GM19023 (cell line): ENCODE data around the gene NSRP1.
A peak's percentile ranks its signal among the peaks of the same experiment; 100 is the strongest.
"Not testable (repeated sequence)": the region's sequence is repeated elsewhere in the genome, so short reads cannot be mapped to it uniquely, and the experiment has no call there.

ENCODE experiments used
- ATAC-seq: cut with Tn5 transposase; IDR thresholded peaks from one replicate; pipeline ENCODE4 v1.9.1; 2021; ENCODE audit warnings: mild to moderate bottlenecking, moderate library complexity; ENCODE audit not compliant: unreplicated experiment

Gene NSRP1, protein sequence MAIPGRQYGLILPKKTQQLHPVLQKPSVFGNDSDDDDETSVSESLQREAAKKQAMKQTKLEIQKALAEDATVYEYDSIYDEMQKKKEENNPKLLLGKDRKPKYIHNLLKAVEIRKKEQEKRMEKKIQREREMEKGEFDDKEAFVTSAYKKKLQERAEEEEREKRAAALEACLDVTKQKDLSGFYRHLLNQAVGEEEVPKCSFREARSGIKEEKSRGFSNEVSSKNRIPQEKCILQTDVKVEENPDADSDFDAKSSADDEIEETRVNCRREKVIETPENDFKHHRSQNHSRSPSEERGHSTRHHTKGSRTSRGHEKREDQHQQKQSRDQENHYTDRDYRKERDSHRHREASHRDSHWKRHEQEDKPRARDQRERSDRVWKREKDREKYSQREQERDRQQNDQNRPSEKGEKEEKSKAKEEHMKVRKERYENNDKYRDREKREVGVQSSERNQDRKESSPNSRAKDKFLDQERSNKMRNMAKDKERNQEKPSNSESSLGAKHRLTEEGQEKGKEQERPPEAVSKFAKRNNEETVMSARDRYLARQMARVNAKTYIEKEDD

DNA sequence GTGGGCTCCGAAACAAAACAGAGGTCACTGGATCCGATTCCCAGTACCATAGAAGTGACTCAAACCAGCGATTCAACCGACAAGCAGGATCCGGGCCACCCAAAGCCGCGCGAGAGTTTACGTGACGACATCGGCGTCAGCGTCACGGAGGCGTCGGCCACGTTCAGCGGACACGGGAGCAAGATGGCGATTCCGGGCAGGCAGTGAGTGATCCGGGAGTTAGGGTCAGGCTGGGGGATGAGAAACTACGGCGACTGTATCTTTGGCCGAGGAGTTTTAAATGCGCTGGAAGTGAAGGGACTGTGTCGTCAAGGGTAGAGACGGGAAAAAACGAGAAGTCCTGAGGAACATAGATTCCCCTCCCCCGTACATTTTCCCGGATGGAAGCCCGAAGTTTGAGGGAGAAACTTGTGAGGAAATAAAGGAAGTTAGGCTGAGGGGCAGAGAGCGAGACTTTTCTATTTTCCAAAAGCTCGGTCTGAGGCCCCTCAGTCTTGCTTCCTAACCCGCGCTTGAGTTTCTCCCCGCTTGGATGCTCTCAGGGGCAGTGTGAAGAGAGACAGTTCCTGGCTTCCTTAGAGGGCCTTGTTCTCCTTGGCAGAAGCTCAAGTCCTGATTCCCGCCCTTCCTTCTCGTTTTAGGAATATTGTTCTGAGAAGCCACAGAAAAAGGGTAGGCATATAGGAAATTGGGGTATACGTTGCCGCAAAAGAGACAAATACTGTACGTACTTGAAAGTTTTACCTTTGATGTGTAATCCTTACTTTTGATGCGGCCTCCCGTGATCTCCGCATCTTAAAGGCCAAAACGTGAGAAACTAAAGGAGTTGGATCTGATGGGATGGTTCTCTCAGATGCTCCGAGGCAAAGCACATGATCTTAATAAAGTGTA lies at the start of gene NSRP1:
TSS of gene NSRP1 (plus strand) at position 156 of the 891 bp plus-strand sequence. CDS start at position 184, 28 bp downstream.
- peak; percentile 82 for ATAC-seq

DNA sequence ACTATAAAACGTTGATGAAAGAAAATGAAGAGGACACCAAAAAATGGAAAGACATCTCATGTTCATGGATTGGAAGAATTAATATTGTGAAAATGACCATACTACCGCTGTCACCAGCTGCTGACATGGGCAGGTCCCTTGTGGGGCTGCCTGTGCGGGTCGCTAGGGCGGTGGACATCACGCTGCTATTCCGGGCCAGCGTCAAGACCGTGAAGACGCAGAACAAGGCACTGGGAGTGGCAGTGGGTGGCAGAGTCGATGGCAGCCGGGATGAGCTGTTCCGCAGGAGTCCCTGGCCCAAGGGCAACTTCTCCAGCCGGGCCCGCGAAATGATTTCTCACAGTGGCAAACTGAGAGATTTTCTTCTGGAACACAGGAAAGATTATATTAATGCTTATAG lies 48.2 kb upstream of the NSRP1 start:
- no peak for ATAC-seq

DNA sequence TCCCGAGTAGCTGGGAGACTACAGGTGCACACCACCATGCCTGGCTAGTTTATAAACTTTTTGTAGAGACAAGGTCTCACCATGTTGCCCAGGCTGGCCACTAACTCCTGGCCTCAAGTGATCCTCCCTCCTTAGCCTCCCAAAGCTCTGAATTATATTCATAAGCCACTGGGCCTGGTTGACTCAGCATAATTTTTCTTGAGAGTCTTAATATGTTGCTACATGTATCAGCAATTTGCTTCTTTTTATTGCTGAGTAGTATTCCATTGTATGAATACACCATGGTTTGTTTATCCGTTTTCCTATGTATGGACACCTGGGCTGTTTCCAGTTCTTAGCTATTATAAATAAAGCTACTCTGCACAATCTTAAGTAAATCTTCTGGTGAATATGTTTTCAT lies 42.4 kb upstream of the NSRP1 start:
- ATAC-seq = no peak

DNA sequence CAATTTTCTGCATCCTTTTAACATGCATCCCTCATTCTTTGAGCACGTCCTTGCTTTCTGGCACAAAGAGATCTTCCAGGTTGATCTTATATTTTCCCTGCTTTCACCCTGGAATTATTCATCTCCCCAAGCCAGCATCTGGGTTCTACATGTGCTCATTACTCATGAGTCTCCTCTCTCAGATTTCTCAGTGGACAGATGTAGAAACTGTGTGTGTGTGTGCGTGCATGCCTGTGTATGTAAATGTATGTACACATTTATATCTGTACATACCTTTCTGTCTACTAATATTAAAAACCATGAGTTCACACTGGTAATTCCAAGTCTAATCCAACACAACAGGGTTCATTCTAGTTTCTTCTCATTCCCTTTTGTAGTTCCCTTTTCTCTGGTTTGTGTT lies 41.9 kb upstream of the NSRP1 start:
- ATAC-seq = no peak

DNA sequence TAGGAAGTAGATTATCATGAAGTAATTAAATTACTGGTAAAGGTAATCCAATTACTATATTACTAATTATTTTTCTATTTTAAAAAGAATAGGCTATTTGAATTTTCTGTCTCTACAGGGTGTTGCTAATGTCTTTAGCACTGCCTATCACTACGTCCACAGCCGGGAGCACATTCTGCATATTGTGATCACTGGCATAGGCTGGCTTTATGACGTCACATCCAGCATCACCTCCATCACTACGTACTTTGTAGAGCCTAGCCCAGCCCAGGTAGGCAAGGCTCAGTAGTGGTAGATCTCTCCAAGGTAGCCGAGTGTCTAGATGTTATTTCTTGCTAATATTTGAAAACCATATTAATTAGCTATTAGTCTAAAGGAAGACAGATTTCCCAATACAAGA lies 33.8 kb upstream of the NSRP1 start:
- ATAC-seq = no peak

DNA sequence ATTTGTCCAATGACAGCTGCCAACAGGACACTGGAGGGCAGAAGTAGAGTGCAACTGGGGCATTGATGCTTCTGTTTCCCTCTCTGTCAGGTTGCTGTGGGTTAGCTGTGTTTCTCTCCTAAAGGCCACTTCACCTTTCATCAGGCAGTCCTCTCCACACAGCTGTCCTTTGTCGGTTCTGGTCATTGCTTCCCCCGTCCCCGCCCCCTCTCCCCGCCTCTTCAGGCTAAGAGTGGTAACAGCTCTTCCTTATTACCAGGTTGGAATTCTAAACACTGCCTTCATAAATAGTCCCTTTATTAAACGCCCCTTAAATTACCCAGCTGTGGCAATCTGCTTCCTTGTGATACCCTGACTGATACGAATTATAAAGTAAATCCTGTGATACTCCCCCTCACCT lies 31.8 kb upstream of the NSRP1 start:
- no peak for ATAC-seq

DNA sequence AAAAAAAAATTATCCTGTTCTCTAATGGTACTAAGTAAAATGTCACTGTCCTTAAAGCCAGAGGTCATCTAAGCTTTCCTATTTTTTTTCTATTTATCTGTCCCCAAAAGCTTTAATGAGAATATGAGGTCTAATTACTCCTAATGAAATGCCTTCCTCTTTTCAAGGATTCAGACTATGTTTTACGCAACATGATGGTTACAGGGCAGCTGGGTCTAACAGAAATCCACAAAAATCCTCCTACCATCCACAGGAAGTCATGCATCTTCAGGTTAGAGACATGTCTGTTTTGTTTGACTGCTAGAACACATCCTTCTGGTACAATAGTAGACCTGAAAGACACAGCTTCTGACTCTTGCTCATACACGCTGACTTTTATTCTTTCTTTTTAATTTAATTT lies 29.7 kb upstream of the NSRP1 start:
- no peak for ATAC-seq

DNA sequence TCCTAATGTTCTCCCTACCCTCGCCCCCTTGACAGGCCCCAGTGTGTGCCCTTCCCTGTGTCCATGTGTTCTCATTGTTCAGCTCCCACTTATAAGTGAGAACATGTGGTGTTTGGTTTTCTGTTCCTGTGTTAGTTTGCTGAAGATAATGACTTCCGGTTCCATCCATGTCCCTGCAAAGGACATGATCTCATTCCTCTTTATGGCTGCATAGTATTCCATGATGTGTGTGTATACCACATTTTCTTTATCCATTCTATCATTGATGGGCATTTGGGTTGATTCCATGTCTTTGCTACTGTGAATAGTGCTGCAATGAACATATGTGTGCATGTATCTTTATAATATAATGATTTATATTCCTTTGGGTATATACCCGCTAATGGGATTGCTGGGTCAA lies 29.2 kb upstream of the NSRP1 start:
- ATAC-seq = not testable (repeated sequence)

DNA sequence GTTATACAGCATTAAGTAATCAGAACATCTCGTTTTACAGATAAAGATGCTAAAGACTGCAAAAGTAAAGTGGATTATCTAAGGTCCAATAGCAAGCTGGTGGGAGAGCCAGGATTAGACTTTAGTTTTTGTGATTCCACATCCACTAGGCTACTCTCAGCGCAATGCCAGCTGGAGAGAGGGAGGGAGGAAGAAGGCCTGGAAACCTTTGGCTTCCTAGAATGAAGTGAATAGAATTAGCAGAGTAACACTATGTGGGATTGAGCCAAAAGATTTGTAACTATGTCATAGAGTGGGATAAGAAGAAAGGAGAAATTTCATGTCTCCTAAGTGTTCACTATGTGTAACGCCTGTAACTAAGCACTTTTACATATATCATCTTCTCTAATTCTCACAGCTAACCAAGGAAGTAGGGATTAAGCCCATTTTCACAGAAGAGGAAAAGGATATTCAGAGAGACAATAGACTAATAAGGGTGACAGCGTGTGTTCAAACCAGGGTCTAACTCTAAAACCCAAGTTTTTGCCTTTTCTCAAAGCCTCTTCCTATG lies 25.4 kb upstream of the NSRP1 start:
- ATAC-seq = no peak

DNA sequence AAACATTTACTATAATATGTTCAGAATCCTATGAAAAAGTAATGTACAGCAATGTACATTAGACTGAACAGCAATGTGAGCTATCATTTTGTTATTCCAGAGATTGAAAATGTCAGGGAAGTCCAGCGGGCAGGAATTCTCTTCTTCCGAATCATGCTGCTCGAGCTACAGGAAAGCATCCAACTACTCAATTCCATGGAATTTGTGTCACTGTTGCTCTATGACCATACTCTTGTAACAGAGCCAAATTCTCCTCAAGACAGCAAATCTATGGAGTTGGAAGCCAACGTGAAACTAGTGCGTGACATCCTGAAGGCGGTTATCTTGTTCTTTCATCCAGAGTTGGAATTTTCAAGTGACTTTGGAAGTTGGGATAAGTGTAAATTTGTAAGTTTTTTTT lies 24.8 kb upstream of the NSRP1 start:
- no peak for ATAC-seq

DNA sequence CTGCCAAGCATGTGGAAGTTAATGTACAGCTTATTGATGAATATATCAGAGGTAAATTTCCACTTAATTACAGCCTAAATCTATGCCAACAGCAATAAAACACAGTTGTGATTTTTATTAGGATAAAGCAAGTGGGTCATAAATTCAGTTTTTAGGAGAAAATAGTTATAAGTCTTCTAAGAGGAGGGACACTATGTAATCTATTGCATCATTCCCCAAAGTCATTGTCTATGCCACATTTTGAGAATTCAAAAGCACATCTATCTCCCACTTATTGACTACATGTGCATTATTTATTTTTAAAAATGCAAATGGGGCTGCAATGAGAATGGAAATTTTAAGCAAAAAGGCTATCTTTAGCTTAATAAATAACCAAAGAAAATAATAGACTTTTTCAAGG lies 23.7 kb upstream of the NSRP1 start:
- ATAC-seq = no peak

DNA sequence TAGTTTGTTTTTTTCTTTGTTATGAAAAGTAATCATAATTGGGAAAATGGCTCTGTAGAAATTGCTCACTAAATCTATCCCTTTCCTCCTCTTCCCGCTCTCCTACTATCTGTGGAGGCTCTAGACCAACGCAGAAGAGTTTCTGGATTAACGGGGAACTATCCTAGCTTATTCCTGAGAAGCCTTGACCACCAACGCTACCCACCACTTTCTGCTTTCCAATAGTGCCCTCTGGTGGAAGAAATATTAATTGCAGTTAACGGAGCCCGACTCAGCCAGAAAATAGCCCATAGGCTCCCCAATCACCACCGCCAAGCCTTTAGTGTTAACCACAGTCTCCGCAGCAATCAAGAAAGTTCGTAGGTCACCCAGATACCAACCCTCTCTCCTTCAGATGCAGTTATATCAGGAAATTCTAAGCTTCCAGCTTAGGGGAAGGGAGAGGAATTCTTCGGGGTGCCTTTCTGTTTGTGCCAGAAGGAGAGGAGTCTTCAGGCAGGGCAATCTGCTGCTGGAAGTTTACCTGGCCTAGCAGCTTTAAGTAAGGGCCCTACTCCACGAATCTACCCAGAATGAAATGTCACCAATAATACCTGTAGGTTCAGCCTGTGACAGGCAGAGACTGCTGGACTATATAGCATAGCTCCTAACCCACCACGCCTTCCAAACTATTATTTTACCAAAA lies 23.0 kb upstream of the NSRP1 start:
- ATAC-seq = no peak

DNA sequence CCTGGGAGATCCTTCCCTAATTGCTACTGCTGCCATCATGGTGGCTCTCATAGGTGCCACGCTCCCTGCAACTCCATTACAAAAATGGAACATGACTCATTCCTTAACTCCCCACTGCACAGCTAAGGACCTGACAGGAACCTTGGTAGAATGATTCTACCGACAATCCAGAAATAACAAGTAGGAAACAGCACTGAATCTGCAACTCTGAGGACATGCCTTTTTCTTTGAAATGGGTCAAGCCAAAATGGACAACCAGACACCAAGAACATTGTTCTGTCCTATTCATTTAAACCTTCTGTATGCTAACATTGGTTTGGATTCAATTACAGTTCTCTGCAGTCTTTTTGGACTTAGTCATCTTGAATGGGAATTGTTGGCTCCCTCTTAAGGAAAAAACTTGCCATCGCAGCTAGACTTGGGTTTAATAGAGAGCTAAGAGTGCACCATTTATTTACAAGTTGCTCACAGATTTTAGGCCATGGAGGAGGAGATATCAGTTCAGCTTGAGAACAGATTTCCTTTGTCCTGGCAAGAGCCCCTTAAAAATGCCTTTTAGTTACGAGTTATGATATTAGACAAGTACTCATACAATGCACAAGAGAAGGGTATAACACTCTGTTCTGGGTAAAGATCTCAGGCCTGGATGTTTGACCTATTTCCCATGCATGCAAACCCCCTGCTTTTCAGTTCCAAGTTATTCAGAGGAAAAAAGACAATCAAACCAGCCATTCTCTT lies 20.9 kb upstream of the NSRP1 start:
- ATAC-seq = no peak

DNA sequence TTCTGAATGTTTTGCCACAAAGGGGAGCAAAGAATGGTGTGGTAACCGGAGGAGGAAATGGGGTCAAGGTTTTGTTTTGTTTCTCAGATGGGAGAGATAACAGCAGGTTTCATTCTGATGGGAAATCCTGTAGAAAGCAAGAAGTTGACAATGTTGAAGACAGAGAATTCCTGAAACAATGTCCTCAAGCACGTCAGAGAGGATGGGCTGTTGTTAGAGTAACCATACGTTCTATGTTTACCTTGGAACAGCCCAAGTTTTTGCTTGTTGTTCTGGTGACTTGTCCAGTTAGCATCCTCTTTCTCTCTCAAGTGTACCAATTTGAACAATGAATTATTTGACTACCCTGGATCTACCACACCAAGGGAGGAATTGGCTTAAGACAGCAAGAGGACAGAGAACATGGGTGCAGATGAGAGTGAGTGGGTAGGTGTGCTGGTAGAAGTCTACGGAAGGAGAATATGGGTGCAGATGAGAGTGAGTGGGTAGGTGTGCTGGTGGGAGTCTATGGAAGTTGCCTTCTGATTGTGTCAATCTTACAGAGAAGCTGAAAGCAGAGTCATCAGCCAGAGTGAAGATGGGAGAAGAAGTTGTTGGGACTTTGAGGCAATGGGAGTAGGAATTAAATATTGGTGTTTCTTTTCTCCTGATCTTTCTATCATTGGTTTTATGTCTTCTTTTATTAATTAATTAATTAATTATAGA lies 14.8 kb upstream of the NSRP1 start:
- no peak for ATAC-seq

DNA sequence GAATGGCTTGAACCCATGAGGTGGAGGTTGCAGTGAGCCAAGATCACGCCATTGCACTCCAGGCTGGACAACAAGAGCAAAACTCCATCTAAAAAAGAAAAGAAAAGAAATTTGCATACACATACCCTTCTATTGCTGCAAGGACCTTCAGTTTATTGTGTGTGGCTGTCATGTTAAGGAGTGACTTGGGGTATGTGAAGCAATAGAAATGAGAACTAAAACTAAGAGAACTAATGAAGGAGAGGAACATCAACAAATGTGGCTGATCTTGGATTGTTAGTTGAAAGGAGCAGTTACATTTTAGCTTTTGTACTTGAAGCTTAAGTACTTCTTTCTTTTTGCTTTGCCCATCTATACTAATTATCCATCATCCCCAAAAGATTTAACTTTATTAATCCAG lies 12.7 kb upstream of the NSRP1 start:
- no peak for ATAC-seq

DNA sequence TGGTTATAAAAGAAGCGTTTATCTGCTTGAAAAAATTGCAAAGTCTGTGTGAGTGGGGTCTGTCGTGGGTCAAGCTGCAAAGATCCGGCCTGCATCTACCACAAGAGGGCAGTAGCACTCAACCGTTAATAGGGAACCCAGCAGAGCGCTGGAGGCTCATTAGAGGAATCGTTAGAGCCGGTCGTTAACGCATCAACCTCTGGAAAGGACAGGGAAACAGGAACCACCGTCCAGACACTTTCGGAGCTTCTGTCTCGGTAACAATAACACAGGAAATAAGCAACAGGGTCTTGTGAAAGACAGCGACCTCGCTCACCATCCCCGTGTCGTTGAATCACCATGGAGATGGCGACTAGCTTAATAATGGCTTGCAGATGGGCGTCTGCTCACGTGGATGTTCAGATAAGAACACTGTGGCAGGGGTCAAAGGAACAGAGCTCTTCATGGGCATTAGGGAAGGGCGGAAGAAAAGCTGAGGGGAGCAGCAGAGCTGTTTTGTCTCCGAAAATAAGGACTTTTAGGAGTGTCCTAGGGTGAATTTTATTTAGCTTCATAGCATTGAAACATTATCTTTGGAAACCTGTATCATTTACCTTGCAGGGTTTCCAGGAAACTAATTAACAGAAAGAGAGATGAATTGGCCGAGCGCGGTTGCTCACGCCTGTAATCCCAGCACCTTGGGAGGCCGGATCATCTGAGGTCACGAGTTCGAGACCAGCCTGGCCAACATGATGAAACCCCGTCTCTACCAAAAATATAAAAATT lies 11.9 kb upstream of the NSRP1 start:
- no peak for ATAC-seq

DNA sequence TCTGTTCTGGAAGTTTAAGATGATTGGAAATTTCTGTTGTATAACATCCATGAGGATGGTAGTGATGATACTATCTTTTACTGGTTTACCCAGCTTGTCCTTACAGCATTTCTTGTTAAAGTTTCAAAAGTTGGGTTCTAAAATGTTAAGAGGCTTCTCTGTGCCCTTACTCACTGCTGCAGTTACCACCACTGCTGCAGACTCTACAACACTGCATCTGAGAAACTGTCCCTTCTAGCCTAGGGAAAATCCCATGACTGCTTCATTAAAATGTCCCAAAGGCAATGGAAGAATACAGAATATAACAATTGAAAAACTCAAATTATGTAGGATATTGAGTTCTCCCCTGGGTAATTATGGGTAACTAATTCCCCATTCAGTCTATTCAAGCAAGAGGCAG lies 3.8 kb upstream of the NSRP1 start:
- ATAC-seq = no peak

DNA sequence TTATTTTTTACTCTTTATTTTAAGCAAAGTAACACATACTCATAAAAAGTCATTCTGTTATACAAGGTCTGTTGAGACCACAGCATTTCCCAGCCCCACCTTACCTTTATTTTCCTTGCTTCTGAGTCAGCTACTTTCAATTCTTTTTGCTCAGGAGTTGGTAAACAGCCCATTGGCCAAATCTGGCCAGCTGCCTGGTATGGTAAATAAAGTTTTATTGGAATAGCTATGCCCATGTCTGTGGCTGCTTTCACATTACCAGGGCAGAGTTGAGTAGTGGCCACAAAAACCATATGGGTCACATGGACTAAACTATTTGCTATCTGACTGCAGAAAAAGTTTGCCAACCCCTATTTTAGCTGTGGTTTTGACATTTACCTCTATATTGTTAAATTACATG lies 3.4 kb upstream of the NSRP1 start:
- ATAC-seq = no peak

DNA sequence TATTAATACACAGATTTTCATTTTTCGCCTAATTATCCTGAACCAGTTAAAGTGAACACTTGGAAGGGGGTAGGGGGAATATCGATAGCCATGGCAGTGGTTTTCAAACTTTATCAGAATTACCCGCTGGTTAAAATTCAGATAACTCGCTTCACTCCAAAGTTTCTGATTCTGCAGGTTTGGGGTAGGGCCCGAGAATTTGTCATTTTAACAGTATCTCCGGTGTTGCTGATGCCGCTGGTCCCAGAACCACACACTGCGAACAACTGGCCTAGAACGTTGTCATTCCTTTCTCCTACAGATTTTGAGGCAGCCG lies 313 bp upstream of the NSRP1 start:
- no peak for ATAC-seq
